CD4-positive, alpha-beta T cell treated with Interferon alpha-2 for 1 hour (primary cell): ENCODE results near the gene KBTBD12.

Source experiments
- DNase-seq, 2 donors: peaks; one replicate each; pipeline ENCODE4 v3.0.0-alpha.2; 2020 to 2022

Gene KBTBD12

GRCh38 chr3:127988770-127989557 is 73.9 kb downstream of the KBTBD12 start:
- DNase-seq: no peak

DNA sequence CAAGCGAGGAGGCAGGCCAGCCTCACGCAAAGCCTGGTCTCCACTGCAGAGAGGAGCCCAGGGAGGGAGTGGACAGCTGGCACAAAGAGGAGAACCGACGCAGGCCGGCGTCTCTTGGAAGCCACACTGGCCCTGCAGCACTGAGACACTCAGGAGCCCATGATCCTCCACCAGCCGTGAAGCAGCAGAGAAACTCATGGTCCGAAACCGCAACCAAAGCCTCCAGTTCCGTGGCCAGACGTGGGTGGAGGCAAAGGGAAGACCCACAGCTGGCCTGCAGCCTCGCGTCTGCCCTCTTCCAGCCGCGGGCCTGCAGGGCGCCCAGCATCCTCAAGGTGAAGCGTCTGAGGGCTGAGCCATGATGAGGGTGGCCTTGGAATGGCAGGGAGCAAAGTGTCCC is 75.0 kb downstream of the KBTBD12 start:
- DNase-seq: no peak

- DNase-seq: no peak
Observed at GRCh38 chr3:127990461-127990860, 75.4 kb downstream of the KBTBD12 start.

DNA sequence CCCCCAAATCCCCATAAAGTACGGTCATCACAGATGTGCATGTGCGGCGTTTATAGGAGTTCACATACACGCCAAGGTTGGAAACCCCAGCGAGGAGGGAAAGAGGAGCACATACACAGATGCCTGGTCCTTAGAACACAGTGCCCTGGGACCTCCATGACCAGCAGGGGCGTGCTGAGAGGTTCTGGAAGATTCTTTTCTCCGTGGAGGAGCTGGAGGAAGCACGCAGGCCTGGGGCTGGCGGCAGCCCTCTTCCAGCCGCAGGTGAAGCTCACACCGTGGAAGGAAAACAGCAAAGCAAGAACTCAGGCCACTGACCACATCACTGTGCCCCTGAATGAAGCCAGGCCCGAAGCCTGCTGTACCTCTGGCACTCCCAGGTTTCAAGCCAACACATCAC is 76.2 kb downstream of the KBTBD12 start:
- no peak for DNase-seq

- no peak for DNase-seq
Observed at GRCh38 chr3:127991681-127992080, 76.6 kb downstream of the KBTBD12 start.

- no peak for DNase-seq
Observed at GRCh38 chr3:127992127-127992526, 77.1 kb downstream of the KBTBD12 start.

GRCh38 chr3:127994011-127994410 is 79.0 kb downstream of the KBTBD12 start:
- DNase-seq: no peak

DNA sequence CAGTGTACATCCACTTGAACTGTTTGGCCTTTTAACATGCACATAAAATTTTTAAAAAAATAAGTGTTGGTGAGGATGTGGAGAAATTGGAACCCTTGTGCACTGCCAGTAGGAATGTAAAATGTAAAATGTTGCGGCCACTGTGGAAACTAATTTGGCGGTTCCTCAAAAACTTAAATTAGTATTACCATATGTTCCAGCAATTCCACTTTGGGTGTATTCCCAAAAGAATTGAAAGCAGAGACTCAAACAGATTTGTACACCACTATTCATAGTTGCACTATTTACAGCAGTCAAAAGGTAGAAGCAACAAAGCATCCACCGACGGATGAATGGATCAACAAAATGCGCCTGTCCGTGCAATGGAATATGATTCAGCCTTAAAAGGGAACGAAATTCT is 82.0 kb downstream of the KBTBD12 start:
- no peak for DNase-seq

- DNase-seq: no peak
Observed at GRCh38 chr3:127997961-127998360, 82.9 kb downstream of the KBTBD12 start.

DNA sequence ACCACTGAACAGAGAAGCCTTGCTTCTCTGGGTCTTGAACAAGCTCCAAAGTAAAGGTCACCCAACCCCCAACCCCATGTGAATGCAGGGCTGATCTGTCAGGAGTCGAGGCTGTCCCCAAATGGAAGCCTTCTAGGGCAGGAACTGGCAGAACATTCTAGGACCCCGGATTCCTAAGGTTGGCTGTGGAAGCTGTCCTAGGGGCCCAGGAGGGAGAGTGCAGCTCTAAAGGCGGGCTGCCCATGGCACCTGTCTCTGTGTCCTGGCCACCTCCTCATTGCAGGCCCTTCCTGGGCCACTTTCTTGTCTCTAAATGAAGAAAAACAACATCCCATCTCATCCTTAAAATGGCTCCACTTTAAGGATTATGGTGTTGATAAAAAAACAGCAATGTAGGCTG is 83.6 kb downstream of the KBTBD12 start:
- no peak for DNase-seq

- DNase-seq: no peak
Observed at GRCh38 chr3:127999509-128000106, 84.6 kb downstream of the KBTBD12 start.

DNA sequence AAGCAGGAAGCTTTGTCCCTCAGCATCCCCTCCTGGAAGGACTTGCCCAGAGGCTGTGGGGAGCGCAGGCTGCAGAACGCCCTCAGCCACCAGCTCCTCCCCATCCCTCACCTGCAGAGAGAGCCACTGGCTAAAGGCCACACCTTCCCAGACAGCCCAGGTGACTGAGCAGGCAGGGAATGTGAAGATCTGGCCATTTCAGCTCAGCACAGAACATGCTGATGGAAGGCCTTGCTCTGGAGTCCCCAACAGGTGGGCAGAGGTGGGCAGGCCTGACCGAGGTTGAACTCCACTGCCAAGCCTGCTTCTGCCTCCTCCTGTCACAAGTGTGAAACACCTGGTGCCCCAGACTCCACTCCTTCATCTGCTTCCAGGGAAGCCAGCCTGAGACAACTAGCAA is 86.5 kb downstream of the KBTBD12 start:
- DNase-seq: no peak

- DNase-seq: no peak
Observed at GRCh38 chr3:128004661-128005060, 89.6 kb downstream of the KBTBD12 start.

DNA sequence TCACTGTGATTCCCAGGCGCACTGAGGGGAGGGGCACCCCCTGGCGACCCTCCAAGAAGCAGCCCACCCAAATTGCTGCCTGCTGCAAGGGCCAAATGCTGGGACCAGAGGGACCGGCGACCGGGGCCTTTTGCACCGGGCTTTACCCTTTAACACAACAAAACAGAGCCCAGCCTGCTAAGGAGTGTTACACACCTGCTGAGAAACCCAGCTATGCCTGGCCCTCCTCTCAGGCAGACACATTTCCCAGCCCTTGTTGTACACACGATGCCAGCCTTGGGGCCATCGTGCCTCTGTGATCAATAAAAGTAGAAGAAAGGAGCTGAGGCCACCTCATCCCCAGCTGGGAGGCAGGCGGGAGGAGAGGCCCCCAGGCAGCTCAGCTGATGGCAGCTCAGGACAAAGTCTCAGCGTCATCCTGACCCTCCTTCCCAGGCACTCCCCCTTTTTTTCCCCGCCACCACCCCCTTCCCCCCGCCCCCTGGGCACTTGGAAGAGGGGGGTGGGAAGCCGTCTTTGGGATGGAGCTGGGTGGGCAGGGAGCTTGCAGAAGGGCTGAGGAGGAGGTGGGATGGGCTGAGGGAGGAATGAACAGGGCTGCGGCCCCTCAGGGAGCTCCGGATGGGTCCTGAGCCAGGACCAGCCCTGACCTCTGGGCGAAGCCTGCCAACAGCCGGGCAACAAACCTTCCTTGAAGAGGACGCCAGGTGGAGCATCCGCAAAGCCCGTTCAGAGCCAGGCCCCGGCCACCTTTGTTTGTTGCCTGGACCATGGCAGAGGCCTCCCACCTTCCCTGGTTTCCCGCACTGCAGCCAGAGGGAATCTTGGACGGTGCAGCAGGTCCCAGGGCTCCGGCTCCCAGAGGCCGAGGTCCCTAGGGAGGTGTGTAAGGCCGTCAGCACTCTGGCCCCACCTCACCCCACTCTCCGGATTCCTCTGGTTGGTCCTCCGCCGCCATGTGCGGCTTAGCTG is 91.3 kb downstream of the KBTBD12 start:
- DNase-seq: no peak

DNA sequence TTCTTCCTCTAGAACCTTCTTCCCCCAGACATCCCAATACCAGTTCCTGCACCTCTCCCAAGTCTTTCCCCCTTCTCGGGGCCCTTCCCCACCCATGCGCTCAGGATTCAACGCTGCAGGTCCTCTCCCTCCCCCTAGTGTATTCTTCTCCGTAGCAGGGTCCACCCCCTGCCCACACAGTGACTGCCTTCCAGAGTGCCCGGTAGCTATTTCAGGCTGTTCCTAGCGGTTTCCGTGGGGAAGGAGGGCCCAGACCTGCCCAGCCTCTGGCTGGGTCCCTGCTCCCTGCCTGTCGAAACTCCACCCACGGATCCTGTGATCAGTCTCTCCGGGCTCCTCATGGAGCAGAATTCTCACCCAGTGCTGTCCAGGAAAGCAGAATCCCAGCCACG is 92.0 kb downstream of the KBTBD12 start:
- DNase-seq: no peak

DNA sequence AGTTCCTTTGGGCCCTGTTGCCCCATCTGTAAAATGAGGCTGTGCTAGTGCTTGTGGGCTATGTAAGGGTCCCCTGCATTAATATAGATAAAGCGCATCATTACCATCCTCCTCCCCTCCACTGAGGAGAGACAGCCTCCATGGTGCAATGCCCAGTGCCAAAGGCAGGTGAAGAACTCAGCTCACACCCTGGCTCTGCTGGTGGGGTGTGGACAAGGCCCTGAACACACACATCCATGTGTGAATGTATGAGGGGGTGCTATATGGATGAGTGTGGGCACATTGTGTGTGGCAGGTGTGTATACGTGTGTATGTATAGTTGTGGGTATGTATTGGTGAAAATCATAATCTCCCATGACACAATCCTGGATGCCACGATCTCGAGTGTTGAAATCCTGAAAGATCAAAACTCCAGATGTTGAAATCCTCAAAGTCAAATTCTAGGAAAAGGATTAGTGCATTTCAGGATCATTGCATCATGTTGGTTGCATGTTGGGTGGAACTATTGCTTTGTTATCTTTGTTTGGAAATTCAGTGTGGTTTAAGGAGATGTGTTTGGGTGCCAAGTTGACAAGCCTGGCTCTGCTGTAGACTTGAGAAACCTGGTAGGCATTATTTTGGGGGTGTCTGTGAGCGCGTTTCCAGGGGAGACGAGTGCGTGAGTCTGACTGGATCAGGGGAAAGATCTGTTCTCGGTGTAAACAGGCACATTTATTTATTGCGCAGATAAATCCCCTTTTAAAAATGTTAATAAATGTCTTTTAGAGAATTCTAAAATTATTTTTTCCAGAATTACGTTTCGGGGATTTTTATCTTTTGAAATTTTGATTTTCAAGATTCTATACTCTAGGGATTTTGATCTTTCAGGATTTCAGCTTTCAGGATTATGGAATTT is 95.2 kb downstream of the KBTBD12 start:
- DNase-seq: no peak

GRCh38 chr3:128011140-128011539 is 96.1 kb downstream of the KBTBD12 start:
- peak in 1 of 2 donors; percentile 1 for DNase-seq

GRCh38 chr3:128012050-128012449 is 97.0 kb downstream of the KBTBD12 start:
- no peak for DNase-seq

- DNase-seq: no peak
Observed at GRCh38 chr3:128014548-128014947, 99.5 kb downstream of the KBTBD12 start.

- DNase-seq: no peak
Observed at GRCh38 chr3:128016502-128016901, 101.5 kb downstream of the KBTBD12 start.

- DNase-seq: no peak
Observed at GRCh38 chr3:128021768-128022372, 106.8 kb downstream of the KBTBD12 start.

GRCh38 chr3:128033102-128033501 is 118.1 kb downstream of the KBTBD12 start:
- DNase-seq: no peak
